HG03571 (cell line): Measurements from ENCODE around the gene RGCC.

ENCODE experiments used
- ATAC-seq: cut with Tn5 transposase; IDR thresholded peaks from one replicate; pipeline ENCODE4 v1.9.1; 2021; ENCODE audit not compliant: unreplicated experiment

The RGCC gene

DNA sequence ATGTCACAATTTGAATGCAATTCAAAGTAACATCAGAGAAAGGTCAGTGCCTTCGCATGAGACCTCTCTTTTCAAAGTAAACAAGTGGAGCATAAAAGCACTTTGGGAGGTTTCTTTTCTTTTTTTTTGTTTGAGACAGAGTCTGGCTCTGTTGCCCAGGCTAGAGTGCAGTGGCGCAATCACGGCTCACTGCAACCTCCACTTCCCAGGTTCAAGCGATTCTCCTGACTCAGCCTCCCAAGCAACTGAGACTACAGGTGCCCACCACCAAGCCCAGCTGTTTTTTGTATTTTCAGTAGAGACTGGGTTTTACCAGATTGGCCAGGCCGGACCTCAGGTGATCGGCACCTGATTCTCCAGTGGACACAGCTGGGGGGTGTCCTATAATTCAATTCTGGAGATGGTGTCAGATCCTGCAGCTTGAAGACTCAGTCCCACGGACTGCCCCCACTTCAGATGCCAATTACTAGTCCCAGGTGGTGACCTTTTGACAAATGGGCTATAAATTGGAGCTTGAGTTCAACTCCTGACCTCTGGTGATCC lies 57.6 kb downstream of the RGCC start:
- ATAC-seq, result no peak

- ATAC-seq, result no peak
These were observed 58.3 kb downstream of the RGCC start for GRCh38 chr13:41515491-41516139.

DNA sequence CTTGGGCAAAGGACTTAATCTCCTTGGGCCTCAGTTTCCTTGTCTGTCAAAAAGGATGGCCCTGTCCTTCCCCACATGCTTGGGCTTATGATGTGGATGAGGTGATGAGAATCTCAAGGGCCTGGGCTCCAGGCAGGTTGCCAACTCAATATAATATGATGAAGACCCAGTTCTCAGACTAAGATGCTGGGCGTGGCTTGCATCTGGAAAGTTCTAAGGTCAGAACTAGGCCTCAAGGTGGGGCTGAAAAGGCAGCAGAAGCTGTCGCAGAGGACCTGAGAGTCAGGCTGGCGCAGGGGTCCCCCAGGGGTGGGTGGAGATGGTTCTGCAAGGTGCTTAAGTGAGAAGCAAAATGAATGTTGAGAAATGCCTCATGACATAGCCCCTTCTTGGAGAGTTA lies 58.8 kb downstream of the RGCC start:
- no peak for ATAC-seq

GRCh38 chr13:41516760-41517159 lies 59.4 kb downstream of the RGCC start:
- ATAC-seq, result no peak

DNA sequence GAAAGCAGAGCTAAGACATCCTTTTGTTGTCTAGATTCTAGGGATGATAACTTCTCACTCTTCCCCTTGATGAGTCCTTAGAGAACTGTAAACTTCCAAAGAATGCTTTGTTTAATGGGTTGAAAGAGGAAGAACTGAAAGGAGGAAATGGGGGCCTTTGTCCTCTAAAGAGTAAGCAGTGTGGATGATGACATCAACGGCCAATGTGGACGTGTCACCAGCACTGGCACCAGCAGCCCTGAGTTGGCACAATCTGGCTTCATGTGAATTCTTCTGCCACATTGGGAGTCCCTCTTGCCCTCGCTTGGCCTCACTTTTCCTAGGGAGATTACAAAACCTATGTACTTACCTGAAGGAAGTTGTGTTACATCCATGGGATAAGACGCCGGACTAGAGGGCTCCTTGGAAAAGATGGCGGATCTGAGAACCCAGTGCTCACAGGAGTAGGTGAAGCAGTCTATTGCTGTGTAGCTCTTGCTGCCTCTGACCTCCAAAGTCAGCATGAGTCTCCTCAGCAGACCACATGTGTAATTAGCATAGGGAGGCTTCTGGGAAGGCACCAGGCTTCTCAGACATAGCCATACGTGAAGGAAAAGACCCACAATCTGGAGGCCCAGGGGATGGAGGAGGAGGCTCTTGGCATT lies 62.8 kb downstream of the RGCC start:
- ATAC-seq, result no peak
